ENCODE results near the gene TNS3. TPM values are rescaled to one million over a fixed set of nuclear protein-coding genes. Genes with fewer than 3 reads are reported as not detected.
A peak's percentile ranks its signal among the peaks of the same experiment; 100 is the strongest.

Gene TNS3
- total and polyA plus RNA-seq, 2 of the 13 experiments (the other 11 are each of a cell fraction or from before 2014, with no cell fraction given) = 52.9 to 55.7 TPM

DNA sequence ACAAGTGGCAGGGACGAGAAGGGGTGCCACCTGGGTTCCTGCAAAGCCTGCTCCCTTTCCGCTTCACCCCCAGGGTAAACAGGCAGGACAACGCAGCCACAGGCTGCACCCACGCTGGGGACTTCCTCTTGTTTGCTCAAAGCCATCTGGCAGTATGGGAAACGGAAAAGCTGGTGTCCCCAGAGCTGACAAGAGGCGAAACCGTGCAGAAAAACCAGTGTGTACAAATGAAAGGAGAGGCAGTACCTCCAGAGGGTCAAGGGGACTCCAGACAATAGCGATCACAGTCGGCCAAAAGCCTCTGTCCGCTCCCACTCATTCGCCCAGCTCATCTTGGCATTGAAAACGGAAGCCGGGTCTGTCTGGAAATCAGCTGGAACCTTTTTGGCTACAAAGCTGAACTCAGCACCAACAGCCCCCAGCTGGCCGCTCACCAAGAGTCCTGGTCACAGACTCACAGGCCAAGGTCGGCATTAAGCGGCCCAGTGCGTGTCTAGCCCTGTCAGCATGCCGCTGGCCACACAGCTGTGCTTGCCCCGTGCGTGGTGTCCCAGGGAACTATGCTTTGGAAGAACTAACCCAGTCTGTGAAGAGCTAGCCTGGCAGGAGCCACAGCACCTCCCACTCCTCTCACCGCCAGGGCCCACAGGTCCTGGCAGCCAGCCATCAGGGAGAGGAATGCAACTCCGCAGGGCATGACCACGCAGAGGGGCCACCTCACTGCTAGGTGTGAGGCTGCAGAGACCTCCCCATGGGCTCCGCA, 10.4 kb downstream of the TNS3 start (continued):
- TF ChIP-seq, protein P1, sequence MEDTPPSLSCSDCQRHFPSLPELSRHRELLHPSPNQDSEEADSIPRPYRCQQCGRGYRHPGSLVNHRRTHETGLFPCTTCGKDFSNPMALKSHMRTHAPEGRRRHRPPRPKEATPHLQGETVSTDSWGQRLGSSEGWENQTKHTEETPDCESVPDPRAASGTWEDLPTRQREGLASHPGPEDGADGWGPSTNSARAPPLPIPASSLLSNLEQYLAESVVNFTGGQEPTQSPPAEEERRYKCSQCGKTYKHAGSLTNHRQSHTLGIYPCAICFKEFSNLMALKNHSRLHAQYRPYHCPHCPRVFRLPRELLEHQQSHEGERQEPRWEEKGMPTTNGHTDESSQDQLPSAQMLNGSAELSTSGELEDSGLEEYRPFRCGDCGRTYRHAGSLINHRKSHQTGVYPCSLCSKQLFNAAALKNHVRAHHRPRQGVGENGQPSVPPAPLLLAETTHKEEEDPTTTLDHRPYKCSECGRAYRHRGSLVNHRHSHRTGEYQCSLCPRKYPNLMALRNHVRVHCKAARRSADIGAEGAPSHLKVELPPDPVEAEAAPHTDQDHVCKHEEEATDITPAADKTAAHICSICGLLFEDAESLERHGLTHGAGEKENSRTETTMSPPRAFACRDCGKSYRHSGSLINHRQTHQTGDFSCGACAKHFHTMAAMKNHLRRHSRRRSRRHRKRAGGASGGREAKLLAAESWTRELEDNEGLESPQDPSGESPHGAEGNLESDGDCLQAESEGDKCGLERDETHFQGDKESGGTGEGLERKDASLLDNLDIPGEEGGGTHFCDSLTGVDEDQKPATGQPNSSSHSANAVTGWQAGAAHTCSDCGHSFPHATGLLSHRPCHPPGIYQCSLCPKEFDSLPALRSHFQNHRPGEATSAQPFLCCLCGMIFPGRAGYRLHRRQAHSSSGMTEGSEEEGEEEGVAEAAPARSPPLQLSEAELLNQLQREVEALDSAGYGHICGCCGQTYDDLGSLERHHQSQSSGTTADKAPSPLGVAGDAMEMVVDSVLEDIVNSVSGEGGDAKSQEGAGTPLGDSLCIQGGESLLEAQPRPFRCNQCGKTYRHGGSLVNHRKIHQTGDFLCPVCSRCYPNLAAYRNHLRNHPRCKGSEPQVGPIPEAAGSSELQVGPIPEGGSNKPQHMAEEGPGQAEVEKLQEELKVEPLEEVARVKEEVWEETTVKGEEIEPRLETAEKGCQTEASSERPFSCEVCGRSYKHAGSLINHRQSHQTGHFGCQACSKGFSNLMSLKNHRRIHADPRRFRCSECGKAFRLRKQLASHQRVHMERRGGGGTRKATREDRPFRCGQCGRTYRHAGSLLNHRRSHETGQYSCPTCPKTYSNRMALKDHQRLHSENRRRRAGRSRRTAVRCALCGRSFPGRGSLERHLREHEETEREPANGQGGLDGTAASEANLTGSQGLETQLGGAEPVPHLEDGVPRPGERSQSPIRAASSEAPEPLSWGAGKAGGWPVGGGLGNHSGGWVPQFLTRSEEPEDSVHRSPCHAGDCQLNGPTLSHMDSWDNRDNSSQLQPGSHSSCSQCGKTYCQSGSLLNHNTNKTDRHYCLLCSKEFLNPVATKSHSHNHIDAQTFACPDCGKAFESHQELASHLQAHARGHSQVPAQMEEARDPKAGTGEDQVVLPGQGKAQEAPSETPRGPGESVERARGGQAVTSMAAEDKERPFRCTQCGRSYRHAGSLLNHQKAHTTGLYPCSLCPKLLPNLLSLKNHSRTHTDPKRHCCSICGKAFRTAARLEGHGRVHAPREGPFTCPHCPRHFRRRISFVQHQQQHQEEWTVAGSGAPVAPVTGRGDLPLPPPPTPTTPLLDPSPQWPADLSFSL (CRISPR knock-in tag; IDR thresholded peaks at IDR 0.05) = no peak
- TF ChIP-seq ASH2L (IDR thresholded peaks at IDR 0.05; ENCODE audit: insufficient read length, low read depth, low read length) (peak; percentile 58), SSRP1 (CRISPR knock-in tag; IDR thresholded peaks at IDR 0.05) (peak; percentile 92; the same call in 1 of the 2 replicates), ZNF703 (CRISPR knock-in tag; IDR thresholded peaks at IDR 0.05; ENCODE audit: borderline replicate concordance) (no peak), ZNF432 (CRISPR knock-in tag; IDR thresholded peaks at IDR 0.05; ENCODE audit: borderline replicate concordance) (no peak), PLRG1 (conservative IDR thresholded peaks at IDR 0.05) (no peak), THAP11 (CRISPR knock-in tag; IDR thresholded peaks at IDR 0.05) (peak; percentile 26; the same call in 1 of the 2 replicates), ELF1 (CRISPR knock-in tag; IDR thresholded peaks at IDR 0.05) (no peak; the same call in 1 of the 2 replicates), SRSF9 (IDR thresholded peaks at IDR 0.05; ENCODE audit: borderline replicate concordance, insufficient read depth, low read depth, low read length, poor library complexity, severe bottlenecking) (no peak), FOXK2 (IDR thresholded peaks at IDR 0.05) (no peak), THYN1 (CRISPR knock-in tag; IDR thresholded peaks at IDR 0.05; ENCODE audit: borderline replicate concordance, low read depth) (no peak), ZNF234 (CRISPR knock-in tag; conservative IDR thresholded peaks at IDR 0.05) (no peak), PHF8 (CRISPR knock-in tag; IDR thresholded peaks at IDR 0.05) (peak; percentile 44; the same call in 1 of the 2 replicates)
- TF ChIP-seq, protein P2, sequence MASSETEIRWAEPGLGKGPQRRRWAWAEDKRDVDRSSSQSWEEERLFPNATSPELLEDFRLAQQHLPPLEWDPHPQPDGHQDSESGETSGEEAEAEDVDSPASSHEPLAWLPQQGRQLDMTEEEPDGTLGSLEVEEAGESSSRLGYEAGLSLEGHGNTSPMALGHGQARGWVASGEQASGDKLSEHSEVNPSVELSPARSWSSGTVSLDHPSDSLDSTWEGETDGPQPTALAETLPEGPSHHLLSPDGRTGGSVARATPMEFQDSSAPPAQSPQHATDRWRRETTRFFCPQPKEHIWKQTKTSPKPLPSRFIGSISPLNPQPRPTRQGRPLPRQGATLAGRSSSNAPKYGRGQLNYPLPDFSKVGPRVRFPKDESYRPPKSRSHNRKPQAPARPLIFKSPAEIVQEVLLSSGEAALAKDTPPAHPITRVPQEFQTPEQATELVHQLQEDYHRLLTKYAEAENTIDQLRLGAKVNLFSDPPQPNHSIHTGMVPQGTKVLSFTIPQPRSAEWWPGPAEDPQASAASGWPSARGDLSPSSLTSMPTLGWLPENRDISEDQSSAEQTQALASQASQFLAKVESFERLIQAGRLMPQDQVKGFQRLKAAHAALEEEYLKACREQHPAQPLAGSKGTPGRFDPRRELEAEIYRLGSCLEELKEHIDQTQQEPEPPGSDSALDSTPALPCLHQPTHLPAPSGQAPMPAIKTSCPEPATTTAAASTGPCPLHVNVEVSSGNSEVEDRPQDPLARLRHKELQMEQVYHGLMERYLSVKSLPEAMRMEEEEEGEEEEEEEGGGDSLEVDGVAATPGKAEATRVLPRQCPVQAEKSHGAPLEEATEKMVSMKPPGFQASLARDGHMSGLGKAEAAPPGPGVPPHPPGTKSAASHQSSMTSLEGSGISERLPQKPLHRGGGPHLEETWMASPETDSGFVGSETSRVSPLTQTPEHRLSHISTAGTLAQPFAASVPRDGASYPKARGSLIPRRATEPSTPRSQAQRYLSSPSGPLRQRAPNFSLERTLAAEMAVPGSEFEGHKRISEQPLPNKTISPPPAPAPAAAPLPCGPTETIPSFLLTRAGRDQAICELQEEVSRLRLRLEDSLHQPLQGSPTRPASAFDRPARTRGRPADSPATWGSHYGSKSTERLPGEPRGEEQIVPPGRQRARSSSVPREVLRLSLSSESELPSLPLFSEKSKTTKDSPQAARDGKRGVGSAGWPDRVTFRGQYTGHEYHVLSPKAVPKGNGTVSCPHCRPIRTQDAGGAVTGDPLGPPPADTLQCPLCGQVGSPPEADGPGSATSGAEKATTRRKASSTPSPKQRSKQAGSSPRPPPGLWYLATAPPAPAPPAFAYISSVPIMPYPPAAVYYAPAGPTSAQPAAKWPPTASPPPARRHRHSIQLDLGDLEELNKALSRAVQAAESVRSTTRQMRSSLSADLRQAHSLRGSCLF (CRISPR knock-in tag; IDR thresholded peaks at IDR 0.05; ENCODE audit: borderline replicate concordance) = no peak
- TF ChIP-seq, protein P3, sequence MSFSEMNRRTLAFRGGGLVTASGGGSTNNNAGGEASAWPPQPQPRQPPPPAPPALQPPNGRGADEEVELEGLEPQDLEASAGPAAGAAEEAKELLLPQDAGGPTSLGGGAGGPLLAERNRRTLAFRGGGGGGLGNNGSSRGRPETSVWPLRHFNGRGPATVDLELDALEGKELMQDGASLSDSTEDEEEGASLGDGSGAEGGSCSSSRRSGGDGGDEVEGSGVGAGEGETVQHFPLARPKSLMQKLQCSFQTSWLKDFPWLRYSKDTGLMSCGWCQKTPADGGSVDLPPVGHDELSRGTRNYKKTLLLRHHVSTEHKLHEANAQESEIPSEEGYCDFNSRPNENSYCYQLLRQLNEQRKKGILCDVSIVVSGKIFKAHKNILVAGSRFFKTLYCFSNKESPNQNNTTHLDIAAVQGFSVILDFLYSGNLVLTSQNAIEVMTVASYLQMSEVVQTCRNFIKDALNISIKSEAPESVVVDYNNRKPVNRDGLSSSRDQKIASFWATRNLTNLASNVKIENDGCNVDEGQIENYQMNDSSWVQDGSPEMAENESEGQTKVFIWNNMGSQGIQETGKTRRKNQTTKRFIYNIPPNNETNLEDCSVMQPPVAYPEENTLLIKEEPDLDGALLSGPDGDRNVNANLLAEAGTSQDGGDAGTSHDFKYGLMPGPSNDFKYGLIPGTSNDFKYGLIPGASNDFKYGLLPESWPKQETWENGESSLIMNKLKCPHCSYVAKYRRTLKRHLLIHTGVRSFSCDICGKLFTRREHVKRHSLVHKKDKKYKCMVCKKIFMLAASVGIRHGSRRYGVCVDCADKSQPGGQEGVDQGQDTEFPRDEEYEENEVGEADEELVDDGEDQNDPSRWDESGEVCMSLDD (CRISPR knock-in tag; IDR thresholded peaks at IDR 0.05; ENCODE audit: borderline replicate concordance) = peak; percentile 85; the same call in 1 of the 2 replicates

Measured in HepG2 (cell line).